ENCODE results near the gene BABAM2.
"Not testable (repeated sequence)": the region's sequence is repeated elsewhere in the genome, so short reads cannot be mapped to it uniquely, and the experiment has no call there.

BABAM2 gene

DNA sequence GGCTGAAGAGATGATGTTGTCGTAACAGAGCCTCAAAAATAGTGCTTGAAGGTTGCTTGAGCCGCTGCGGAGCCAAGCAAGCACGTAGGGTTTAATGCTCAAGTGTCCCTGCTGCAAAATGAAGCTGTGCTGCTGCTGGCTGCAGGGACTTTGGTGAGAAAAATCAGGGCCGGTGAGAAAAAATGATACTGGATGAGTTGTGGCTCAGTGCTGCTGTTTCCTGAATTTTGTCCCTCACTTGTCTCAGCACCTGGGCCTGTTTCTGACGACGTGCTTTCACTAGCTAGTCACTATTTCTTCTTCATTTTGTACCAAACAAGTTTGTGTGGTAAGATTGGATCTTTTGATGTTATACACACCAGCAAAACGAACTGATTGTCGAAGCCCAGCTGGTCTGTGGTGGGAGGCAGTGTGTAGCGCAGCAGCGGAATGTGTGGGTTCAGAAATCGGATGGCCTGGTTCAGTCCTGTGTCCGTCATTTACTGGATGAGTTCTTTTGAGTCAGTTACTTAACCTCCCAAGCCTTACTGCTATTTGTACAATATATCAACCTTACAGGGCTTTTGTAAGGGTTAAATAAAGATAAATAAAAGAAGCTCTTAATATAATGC lies 329.3 kb downstream of the BABAM2 start:
- DNase-seq = no peak

- no peak for DNase-seq
Observed at GRCh38 chr2:28224648-28225472, 334.3 kb downstream of the BABAM2 start.

DNA sequence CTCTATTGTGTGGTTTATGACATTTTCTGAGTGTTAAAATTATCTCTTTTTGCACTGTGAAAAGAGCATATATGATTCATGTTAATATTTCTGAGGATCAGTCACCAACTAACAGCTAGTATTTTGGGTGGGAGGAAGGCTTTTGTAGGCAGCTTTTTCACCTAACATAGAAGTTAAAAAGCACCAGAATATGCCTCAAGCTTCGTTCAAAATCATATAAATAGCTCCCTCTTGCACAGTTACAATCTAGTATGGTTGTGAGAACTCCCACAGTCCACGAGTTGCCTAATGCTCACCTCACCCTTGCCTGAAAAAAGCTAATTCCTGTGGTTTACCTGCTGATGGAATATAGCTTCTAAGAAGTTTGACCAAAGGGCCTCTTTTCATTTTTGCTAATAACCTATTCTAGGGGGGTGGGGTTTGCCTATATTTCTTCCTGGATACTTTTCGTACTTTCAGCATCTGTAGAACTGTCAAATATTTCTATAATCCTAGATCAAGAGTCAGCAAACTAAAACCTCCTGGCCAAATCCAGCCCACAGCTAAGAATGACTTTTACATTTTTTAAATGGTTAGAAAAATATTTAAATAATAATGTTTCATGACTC lies 335.0 kb downstream of the BABAM2 start:
- no peak for DNase-seq

- DNase-seq = no peak
Observed at GRCh38 chr2:28226558-28226957, 336.0 kb downstream of the BABAM2 start.

- no peak for DNase-seq
Observed at GRCh38 chr2:28227498-28227897, 337.0 kb downstream of the BABAM2 start.

DNA sequence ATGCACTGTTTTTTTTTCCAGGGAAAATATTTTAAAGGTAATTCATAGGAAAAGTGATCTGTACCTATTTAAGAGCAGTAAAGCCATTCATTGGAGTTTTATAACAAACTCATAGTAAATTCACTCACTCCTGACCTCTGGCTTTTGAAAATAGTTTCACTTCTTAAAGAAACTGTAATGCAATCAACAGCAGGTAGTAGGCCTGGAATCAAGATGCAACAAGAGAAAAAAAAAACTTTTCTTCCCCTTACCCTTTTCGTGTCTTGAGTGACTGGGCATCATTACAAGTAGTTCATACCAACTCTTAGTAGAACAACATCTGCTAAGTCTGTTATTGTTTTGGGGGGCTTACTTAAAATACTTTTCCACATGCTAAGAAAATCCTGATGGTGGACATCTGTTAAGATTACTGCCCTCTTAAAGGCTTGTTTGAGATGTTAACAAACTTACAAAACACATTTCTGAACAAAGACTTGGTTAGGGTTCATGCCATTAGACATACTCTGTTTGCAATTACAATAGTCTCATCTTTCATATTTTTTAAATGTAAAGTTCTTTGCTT lies 338.0 kb downstream of the BABAM2 start:
- no peak for DNase-seq

DNA sequence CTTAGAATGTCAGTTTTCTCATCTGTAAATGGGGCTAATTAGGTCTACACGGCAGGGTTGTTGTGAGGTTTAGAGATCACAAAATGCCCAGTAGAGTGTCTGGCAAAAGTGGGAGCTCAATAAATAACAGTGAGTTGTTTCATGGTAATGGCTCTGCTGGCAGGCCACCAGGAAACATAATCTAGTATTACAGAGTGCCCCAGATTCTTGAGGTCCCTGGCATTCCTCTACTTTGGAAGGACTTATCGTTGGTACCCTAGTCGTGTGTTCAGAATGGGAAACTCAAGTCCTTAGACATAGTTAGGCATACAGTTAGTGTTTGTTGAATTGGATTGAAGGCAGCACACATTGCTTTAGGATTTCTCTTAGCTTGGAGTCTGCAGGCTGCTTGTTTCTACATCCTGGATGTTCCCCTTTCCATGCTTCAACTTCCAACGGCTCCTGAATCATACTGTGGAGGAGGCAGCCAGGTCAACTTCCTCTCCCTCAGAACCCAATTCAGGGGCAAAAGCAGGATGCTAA lies 340.6 kb downstream of the BABAM2 start:
- no peak for DNase-seq

GRCh38 chr2:28232295-28232694 lies 341.8 kb downstream of the BABAM2 start:
- no peak for DNase-seq

GRCh38 chr2:28233164-28233676 lies 342.7 kb downstream of the BABAM2 start:
- peak; percentile 29 for DNase-seq

- DNase-seq = no peak
Observed at GRCh38 chr2:28234807-28235206, 344.3 kb downstream of the BABAM2 start.

- no peak for DNase-seq
Observed at GRCh38 chr2:28239207-28239606, 348.7 kb downstream of the BABAM2 start.

DNA sequence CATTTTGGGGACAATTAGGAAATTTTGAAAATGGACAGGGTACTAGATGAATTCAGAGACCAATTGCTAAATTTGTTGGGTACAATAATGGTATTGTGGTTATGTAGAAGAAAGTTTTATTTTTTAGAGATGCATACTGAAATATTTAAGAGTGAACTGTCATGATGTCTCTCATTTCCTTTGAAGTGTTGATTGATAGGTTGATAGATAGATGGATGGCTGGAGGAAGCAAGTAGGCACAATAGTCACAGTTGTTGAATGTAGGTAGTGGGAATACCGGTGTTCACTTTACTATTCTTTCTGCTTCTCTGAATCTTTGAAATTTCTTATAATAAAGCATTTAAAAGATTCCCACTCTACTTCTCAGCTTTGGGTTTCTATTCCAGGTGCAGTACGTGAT lies 350.4 kb downstream of the BABAM2 start:
- DNase-seq = no peak

DNA sequence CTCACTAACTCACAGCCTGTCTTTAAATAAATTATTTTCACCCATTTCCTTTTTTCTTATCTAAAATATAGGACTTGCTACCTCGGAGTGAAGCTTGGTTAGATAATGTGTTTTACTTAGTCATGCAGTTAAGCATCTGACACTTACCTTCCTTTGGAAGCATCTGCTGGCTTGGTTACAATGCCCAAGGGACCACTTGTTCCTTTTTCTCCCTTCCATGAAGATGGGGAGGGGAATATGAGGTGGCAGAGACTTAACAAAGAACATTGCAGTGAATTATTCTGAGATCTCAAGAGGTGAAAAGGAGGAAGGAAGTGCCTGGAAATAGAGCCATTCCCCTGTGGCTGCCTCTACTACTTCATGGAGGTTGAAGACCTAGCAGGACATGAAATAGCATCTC lies 356.8 kb downstream of the BABAM2 start:
- no peak for DNase-seq

GRCh38 chr2:28247734-28248133 lies 357.2 kb downstream of the BABAM2 start:
- no peak for DNase-seq

GRCh38 chr2:28248511-28248910 lies 358.0 kb downstream of the BABAM2 start:
- no peak for DNase-seq

DNA sequence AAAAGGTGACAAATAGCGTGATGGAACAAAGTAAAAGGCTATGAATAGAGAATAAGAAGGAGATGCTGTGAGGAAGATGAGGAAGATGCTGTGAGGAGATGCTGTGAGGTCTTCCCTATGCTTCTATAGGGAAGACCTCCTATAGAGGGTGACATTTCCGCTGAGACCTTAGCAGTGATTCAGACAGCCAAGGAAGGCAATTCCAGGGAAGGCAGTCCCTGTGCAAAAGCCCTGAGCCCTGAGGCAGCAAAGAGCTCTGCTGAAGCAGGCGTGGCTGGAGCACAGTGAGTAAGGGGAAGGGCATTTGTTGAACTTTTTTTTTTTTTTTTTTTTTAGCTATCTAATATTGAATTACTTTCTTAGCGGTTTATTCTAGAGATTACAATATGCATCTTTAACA lies 359.5 kb downstream of the BABAM2 start:
- no peak for DNase-seq

DNA sequence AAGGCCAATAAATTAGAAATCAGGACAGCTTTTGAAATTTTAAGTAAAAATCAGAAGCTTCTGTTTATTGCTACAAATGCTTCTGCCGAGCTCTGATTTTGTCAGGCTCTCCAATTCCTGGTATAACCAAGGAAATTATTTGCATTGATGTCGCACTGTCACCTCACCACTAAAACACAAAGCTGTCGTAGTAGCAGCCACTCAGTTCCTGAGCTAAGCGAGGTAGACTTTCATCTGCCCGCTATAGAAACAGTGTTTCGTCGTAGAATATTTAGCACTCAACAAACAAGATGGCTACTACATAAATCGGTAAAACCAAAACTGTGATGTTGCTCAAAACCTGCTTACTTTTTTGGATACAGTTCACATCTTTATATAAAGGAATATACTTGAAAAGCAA lies 360.8 kb downstream of the BABAM2 start:
- no peak for DNase-seq

- DNase-seq = no peak
Observed at GRCh38 chr2:28252311-28252710, 361.8 kb downstream of the BABAM2 start.

- no peak for DNase-seq
Observed at GRCh38 chr2:28253543-28253942, 363.0 kb downstream of the BABAM2 start.

GRCh38 chr2:28255231-28255630 lies 364.7 kb downstream of the BABAM2 start:
- DNase-seq = not testable (repeated sequence)

DNA sequence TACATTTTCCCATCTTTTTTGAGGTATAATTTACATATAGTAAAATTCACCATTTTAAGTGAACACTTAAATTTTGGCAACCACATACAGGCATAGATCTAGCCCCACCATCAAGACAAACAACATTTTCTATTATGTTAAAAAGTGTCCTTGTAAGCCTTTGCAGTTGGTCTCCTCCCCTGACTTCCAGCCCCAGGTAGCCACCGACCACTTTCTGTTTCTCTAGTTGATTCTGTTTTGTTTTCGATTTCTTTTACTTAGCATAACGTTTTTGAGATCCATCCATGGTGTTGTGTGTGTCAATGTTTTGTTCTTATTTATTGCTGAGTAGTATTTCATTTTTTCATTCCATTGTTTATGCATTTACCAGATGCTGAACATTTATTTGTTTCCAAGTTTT lies 366.7 kb downstream of the BABAM2 start:
- DNase-seq = no peak

DNA sequence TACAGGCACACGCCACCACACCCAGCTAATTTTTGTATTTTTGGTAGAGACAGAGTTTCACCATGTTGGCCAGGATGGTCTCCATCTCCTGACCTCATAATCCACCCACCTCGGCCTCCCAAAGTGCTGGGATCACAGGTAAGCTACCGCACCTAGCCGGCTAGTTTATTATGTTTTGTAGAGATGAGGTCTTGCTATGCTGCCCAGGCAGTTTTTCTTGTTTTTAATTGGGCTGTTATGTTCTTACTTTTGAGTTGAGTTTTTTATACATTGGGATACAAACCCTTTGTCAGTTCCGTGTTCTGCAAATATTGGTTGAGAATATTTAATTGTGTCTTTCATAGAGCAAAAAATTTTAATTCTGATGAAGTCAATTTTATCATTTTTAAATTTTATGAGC lies 368.7 kb downstream of the BABAM2 start:
- DNase-seq = not testable (repeated sequence)

DNA sequence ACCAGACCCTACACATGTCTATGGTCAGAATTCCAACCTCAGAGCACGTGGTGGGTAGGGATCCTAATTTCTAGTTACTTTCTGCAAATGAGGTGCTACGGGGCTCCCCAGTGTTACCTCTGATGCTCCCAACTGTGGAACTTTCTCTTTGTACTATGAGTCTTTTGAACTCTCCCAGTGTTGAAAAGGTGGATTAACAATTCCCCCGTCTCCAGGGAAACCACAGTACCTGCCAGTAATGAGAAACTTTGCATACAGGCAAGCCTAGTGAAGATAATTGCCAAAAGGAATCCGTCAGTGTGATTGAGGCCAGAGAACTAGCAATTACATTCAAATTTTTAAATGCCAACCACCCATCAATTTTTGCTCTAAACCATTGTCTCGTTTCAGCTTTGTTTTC lies 373.2 kb downstream of the BABAM2 start:
- DNase-seq = no peak
